OCI-LY3 (cell line): Measurements from ENCODE around the gene SHLD1.

ENCODE experiments used
- EZH2phosphoT487 ChIP-seq: fragments of 200-600 bp; shearing (Covaris generic); IDR thresholded peaks from 2 replicates; pipeline ENCODE4 v1.6.1; 2018; ENCODE audit warnings: antibody characterized with exemption, mixed run types, low read depth
- TF ChIP-seq, protein P1 (sequence below): fragments of 200-600, 300-600 bp; sonication (generic); IDR thresholded peaks from 2 replicates; pipeline ENCODE4 v1.5.1; 2014; ENCODE audit warnings: antibody characterized with exemption, low read length, low read depth

DNA sequence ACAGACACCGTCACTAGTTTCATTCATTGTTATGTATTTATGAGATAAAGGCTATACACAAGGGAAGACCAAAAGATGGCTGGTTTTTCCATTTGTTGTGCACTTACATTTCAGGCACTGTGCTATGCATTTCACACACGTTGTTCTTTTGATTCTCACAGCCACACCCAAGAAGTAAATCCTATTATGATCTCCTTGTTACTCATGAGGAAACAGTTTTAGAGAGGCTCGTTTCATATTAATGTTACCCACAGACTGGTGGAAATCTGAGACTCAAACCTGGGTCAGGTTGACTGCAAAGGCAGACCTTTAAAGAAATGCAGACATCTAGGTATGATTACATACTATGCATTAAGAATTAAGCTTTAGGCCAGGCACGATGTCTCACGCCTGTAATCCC is 34.9 kb downstream of the SHLD1 start:
- TF ChIP-seq, protein P1, sequence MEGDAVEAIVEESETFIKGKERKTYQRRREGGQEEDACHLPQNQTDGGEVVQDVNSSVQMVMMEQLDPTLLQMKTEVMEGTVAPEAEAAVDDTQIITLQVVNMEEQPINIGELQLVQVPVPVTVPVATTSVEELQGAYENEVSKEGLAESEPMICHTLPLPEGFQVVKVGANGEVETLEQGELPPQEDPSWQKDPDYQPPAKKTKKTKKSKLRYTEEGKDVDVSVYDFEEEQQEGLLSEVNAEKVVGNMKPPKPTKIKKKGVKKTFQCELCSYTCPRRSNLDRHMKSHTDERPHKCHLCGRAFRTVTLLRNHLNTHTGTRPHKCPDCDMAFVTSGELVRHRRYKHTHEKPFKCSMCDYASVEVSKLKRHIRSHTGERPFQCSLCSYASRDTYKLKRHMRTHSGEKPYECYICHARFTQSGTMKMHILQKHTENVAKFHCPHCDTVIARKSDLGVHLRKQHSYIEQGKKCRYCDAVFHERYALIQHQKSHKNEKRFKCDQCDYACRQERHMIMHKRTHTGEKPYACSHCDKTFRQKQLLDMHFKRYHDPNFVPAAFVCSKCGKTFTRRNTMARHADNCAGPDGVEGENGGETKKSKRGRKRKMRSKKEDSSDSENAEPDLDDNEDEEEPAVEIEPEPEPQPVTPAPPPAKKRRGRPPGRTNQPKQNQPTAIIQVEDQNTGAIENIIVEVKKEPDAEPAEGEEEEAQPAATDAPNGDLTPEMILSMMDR = no peak
- TF ChIP-seq EZH2phosphoT487 = no peak
